Measurements from ENCODE around the gene ACTR3C. TPM values are rescaled to one million over a fixed set of nuclear protein-coding genes. Genes with fewer than 3 reads are reported as not detected.

ACTR3C gene
- total and polyA plus RNA-seq, 8 donors: 9.0 to 26.5 (median 17.2) TPM

GRCh38 chr7:150329331-150330120 lies 6.2 kb upstream of the ACTR3C start:
- DNase-seq (peak in 5 of 6 donors; percentile 40 to 79 (median 68)), FAIRE-seq (no peak), ATAC-seq (peak; percentile 61 to 82 (median 72))
- peaks cover 0 to 7% (median 0%) of the 10 kb centered on the region in 3 donors for H3K36me3 ChIP-seq
- no peak for TF ChIP-seq CTCF (IDR thresholded peaks at IDR 0.05)
- intact Hi-C loops (cut with DNase I): no loop called here
- no peaks in the 10 kb centered on the region for H3K9me3 ChIP-seq
- WGBS, 2 donors: 73 to 77% methylated on average over 20 to 22 of the region's 22 CpGs
- H3K4me3 ChIP-seq: no peak overlapping the region
- no peaks in the 10 kb centered on the region for H3K27me3 ChIP-seq
- peaks cover 0 to 10% (median 2%) of the 10 kb centered on the region in 3 donors for H3K4me1 ChIP-seq
- no peak overlapping the region for H3K27ac ChIP-seq

GRCh38 chr7:150327308-150327707 lies 4.0 kb upstream of the ACTR3C start:
- no peaks in the 10 kb centered on the region for H3K9me3 ChIP-seq
- intact Hi-C loops (cut with DNase I): no loop called here
- H3K4me1 ChIP-seq: peaks cover 0 to 10% (median 9%) of the 10 kb centered on the region in 3 donors
- ATAC-seq: no peak
- DNase-seq: no peak
- TF ChIP-seq CTCF (IDR thresholded peaks at IDR 0.05): no peak
- H3K36me3 ChIP-seq: peaks cover 0 to 7% (median 0%) of the 10 kb centered on the region in 3 donors
- FAIRE-seq: no peak
- 96 to 97% methylated on average over 3 of the region's 3 CpGs for WGBS, 2 donors
- no peak overlapping the region for H3K4me3 ChIP-seq
- H3K27me3 ChIP-seq: no peaks in the 10 kb centered on the region
- no peak overlapping the region for H3K27ac ChIP-seq

- Histone ChIP-seq H3K27me3 (no peaks in the 10 kb centered on the region), H3K9me3 (no peaks in the 10 kb centered on the region), H3K36me3 (peaks cover 0 to 7% (median 0%) of the 10 kb centered on the region in 3 donors), H3K27ac (no peak overlapping the region), H3K4me1 (peaks cover 2 to 12% (median 9%) of the 10 kb centered on the region in 3 donors), H3K4me3 (no peak overlapping the region)
- ATAC-seq (no peak), FAIRE-seq (no peak), DNase-seq (no peak)
- 75 to 78% methylated on average over 4 of the region's 4 CpGs for WGBS, 2 donors
- no peak for TF ChIP-seq CTCF (IDR thresholded peaks at IDR 0.05)
- intact Hi-C loops (cut with DNase I): no loop called here
Observed at GRCh38 chr7:150326657-150327268, 3.4 kb upstream of the ACTR3C start.

- Histone ChIP-seq H3K36me3 (peaks cover 0 to 7% (median 0%) of the 10 kb centered on the region in 3 donors), H3K27me3 (no peaks in the 10 kb centered on the region), H3K27ac (no peak overlapping the region), H3K4me1 (peaks cover 7 to 21% (median 9%) of the 10 kb centered on the region in 3 donors), H3K9me3 (no peaks in the 10 kb centered on the region), H3K4me3 (no peak overlapping the region)
- intact Hi-C loops (cut with DNase I): no loop called here
- 88 to 89% methylated on average over 6 of the region's 6 CpGs for WGBS, 2 donors
- TF ChIP-seq CTCF (IDR thresholded peaks at IDR 0.05): no peak
- DNase-seq (no peak), ATAC-seq (no peak), FAIRE-seq (no peak)
Observed at GRCh38 chr7:150325901-150326300, 2.6 kb upstream of the ACTR3C start.
